Sciatic nerve (tissue), 2 donors: ENCODE measurements around the gene RPS21. TPM values are rescaled to one million over a fixed set of nuclear protein-coding genes. Genes with fewer than 3 reads are reported as not detected.
A peak's percentile ranks its signal among the peaks of the same experiment; 100 is the strongest.

ENCODE experiments used
- ATAC-seq: fragments of 200-7000 bp; cut with Tn5 transposase; one replicate; pipeline ENCODE4 v1.9.1; 2020; ENCODE audit warnings: mild to moderate bottlenecking, moderate library complexity
- DNase-seq: peaks from one replicate; pipeline ENCODE4 v3.0.0-alpha.2; 2020; ENCODE audit warnings: low spot score
- intact Hi-C: fragments of 100-400 bp; cut with DNase I; formaldehyde crosslinking; loops from one replicate; pipeline ENCODE4 v1.14.2; 2022
- total RNA-seq: library from RNA; stranded (reverse); fragmentation: NEBNext Ultra II Directional; extraction: Animal tissue kit (Norgen Biotek cat#: 25700); gene quantifications from one replicate; pipeline ENCODE4 v1.2.1, GENCODE V29; 2021
- donor health status: DM: no; HTN: no; CAD: no.
- donor health status: DM: no; HTN: no; CAD: no.

The RPS21 gene
- total RNA-seq, 1 donor from 2014 or later, result 986 TPM

- intact Hi-C loops, result no loop called here
- ATAC-seq (no peak), DNase-seq (no peak)
Measured at GRCh38 chr20:62352402-62353288, 34.3 kb upstream of the RPS21 start.

GRCh38 chr20:62353289-62354030, 33.4 kb upstream of the RPS21 start:
- intact Hi-C loops, result no loop called here
- ATAC-seq, result no peak
- DNase-seq, result no peak

- DNase-seq, result no peak
- intact Hi-C loops, result no loop called here
Measured at GRCh38 chr20:62354031-62354808, 32.7 kb upstream of the RPS21 start.

GRCh38 chr20:62354811-62355341, 32.0 kb upstream of the RPS21 start:
- ATAC-seq, result no peak
- DNase-seq, result no peak
- intact Hi-C loops, result loop anchor here (5.0 kb wide), 1 partner anchor 173 kb away; the partner anchor contains the start of gene MTG2

More at GRCh38 chr20:62354031-62354808, 32.7 kb upstream of the RPS21 start:
- ATAC-seq, result no peak

- intact Hi-C loops, result loop anchor here (5.0 kb wide), 1 partner anchor 173 kb away; the partner anchor contains the start of gene MTG2
- ATAC-seq (peak; percentile 62), DNase-seq (no peak)
Measured at GRCh38 chr20:62355516-62355877, 31.4 kb upstream of the RPS21 start.

GRCh38 chr20:62355878-62356588, 30.9 kb upstream of the RPS21 start:
- no peak for DNase-seq
- ATAC-seq, result peak; percentile 34
- intact Hi-C loops, result loop anchor here (5.0 kb wide), 1 partner anchor 174 kb away; the partner anchor contains the start of gene MTG2

GRCh38 chr20:62356589-62357186, 30.2 kb upstream of the RPS21 start:
- intact Hi-C loops, result loop anchor here (5.0 kb wide), 1 partner anchor 174 kb away; the partner anchor contains the start of gene MTG2
- ATAC-seq (no peak), DNase-seq (no peak)

GRCh38 chr20:62357187-62357667, 29.7 kb upstream of the RPS21 start:
- peak; percentile 9 for ATAC-seq
- intact Hi-C loops, result loop anchor here (5.0 kb wide), 1 partner anchor 175 kb away; the partner anchor contains the start of gene MTG2
- no peak for DNase-seq

- no peak for ATAC-seq
- DNase-seq, result no peak
- intact Hi-C loops, result loop anchor here (5.0 kb wide), 1 partner anchor 175 kb away; the partner anchor contains the start of gene MTG2
Measured at GRCh38 chr20:62357681-62358080, 29.2 kb upstream of the RPS21 start.

- DNase-seq, result no peak
- intact Hi-C loops, result loop anchor here (5.0 kb wide), 1 partner anchor 176 kb away; the partner anchor contains the start of gene MTG2
- ATAC-seq, result no peak
Measured at GRCh38 chr20:62358171-62359042, 28.5 kb upstream of the RPS21 start.

- no peak for ATAC-seq
- DNase-seq, result no peak
- intact Hi-C loops, result loop anchor here (5.0 kb wide), 1 partner anchor 177 kb away; the partner anchor contains the start of gene MTG2
Measured at GRCh38 chr20:62359043-62359490, 27.8 kb upstream of the RPS21 start.

GRCh38 chr20:62359491-62360121, 27.3 kb upstream of the RPS21 start:
- no peak for DNase-seq

GRCh38 chr20:62360854-62361798, 25.8 kb upstream of the RPS21 start:
- no peak for DNase-seq
- ATAC-seq, result no peak
- intact Hi-C loops, result no loop called here

More at GRCh38 chr20:62359491-62360121, 27.3 kb upstream of the RPS21 start:
- intact Hi-C loops, result loop anchor here (5.0 kb wide), 1 partner anchor 177 kb away; the partner anchor contains the start of gene MTG2
- no peak for ATAC-seq

GRCh38 chr20:62361799-62362589, 24.9 kb upstream of the RPS21 start:
- intact Hi-C loops, result no loop called here
- DNase-seq, result no peak
- ATAC-seq, result no peak
